HG03097 (cell line): Measurements from ENCODE around the gene MAGEA9B.
"Not testable (repeated sequence)": the region's sequence is repeated elsewhere in the genome, so short reads cannot be mapped to it uniquely, and the experiment has no call there.

Experiments used
- ATAC-seq: cut with Tn5 transposase; IDR thresholded peaks from one replicate; pipeline ENCODE4 v1.9.1; 2021; ENCODE audit not compliant: unreplicated experiment, low FRiP score

Gene MAGEA9B

DNA sequence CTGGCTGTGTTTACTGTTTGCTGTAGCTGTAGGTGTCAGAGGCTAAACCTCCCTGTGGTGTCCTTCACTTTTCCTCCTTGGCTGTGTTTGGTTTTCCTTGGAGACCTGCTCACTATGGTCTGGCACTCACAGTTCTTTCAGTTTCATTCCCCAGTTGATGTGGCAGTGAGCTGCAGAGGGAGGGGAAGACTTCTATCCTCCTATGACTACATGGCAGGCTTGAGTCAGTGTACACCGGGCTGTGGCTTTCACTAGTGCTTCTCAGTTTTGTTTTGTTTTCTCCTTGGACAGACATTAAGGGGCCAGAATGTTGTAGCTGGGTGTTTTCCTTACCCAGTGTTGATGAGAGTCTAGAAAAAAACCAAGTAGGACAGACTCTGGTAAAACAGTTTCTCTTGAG is 13.8 kb downstream of the MAGEA9B start:
- peak; percentile 100 for ATAC-seq

DNA sequence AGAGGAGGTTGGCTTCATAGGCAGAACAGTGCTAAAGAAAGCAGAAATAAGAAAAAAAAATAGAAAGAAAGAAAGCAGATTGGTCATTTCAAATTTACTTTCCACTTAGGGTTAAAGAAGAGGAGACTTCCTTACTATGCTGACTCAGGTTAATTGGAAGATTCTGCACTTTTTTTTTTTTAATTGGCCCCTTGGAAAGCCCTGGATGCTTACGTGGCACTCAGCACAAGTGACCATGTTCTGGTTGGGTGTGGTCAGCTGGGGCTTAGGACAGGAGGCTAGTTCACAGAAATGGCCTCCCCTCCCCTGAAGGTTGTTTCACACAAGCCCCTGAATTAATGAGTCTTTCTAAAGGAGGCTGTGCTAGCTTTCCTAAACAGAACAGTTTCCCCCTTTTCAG is 14.5 kb downstream of the MAGEA9B start:
- ATAC-seq: no peak

DNA sequence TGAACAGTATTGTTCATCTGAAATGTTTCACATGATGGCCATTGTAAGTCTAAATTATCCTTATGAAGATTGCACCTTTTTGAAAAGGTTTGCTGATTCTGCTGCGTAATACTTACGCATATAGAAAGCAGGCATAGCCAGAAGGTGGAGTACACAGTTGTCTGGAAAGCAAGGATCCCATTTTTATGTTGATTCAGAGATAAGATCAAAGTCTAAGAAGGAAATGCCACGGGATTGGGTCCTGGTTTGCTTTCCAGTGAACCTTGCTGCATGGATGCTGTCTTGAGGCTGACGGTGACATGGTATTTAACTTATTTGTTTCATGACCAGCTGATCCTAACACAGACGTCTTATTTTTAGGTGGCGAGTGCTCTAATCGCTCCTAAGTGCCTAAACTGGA is 15.5 kb downstream of the MAGEA9B start:
- no peak for ATAC-seq

DNA sequence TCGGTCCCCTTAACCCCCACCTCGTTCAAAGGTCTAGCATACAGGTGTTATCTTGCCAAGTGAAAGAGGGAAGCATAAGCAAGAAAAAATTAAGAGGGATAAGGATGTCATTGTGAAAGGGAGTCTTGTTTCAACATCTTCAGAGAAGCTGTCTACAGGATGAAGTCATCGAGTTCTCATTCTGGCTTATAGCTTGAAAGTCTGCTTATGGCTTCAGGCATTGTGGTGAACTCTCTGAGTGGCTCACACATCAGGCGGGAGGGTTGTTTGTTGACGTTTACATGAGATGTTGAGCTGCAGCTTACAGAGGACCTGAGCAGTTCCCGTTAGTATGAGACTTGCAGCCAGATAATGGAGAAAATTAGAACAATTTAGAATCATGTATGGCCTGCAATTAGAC is 16.6 kb downstream of the MAGEA9B start:
- no peak for ATAC-seq

DNA sequence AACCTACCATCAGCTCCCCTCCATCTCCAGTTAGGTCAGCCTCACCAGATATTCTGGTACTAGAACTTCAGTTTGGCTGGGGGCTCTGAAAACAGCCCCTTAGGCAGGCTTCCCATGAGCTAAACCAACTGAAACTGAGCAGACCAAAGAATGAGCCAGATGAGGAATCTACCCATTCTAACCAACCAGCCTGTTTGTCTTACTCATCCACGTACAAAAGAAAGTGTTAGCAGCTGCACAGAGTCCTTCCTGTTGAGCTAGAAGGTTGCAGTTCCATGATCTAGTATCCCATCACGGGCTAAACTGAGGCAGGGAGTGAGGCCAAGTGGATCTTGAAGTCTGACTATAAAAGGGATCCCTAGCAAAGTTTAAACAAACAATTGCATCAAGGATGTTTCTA is 17.5 kb downstream of the MAGEA9B start:
- no peak for ATAC-seq

DNA sequence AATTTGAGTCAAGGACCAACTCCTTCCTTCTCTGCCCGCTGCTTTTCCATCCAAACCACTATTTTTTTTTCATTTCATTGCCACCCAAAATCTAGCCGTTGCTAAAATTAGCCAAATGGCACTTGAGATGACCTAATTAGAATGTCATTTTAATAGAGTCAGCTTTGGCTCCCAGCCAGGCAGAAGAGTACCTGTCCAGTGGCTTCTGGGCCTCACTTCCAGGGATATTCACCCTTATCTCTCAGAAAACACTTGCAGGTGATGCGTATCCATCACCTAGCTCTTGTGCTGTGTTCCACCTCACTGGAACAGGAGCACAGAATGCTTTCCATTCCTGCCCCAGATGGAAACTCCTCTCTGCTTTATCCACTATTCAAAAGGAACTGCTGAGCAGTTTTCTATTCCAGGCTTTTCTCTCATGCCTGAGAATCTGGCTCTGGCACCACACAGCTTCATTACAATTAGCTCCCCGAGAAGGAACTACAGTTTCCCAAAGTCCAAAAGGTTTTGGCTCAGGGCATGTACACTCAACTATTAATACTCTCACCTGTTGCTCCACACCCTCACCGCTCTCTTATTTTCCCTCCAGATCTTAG is 18.5 kb downstream of the MAGEA9B start:
- ATAC-seq: no peak

DNA sequence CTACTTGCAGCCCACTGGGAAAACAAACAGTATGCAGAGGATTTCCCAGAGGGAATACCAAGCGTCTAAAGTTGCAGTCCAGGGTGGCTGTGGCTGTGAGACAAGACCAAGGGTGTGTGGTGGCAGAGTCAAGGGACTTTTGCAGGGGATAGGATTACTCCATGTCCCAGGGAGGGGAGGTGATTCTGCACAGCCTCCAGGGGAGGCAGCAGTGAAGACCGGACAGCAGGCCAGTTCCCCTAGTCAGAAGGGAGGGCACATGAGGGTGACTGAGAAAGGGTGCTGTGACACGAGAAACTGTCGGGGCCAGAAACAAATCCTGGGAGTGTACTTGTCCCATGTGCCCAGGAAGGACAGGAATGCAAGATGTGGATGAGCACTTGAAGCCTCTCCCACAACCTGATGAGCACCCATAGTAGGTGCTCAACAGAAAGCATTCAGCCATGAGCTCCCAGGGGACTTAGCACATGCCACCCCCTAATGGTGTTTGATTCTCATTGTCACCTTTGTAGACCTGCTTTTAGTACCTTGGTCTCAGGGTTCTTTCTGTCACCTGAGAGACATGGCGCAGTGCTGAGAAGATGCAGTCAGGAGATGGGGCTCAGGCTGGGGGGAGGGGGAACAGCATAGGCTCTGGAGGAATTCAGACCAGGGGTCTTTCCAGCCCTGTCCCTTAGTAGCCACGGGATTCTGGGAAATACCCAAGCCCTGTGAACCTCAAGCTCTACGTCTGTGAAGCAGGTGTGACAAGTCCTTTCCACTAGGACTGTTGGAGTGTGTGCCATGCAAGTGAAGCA is 19.4 kb downstream of the MAGEA9B start:
- no peak for ATAC-seq

DNA sequence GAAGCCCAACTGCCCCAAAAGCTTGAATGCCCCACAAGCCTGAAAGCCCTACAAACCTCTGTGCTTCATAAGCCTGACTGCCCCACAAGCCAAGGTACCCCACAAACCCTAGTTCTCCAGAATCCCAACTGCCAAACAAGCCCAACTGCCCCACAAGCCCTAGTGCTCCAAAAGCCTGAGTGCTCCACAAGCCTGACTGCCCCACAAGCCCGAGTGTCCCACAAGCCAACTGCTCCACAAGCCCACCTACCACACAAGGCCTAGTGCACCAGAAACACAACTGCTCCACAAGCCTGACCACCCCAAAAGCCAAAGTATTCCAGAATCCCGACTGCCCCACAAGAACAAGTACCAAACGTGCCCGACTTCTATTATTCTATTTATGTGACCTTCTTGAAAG is 23.9 kb downstream of the MAGEA9B start:
- no peak for ATAC-seq

DNA sequence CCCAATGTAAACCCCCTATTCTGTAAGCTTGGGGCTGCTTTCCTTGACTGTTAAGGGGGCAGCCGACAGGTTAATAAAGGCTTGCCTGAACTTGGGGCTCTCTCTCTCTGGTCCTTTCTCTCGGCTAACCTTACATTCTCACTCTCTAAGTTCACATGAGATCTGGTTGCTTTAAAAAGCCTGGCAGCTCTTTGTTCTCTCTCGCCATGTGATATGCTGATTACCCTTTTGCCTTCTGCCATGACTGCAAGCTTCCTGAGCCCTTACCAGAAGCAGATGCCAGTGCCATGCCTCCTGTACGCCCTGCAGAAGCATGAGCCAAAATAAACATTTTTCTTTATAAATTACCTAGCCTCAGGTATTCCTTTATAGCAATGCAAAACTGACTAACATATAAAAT is 32.0 kb downstream of the MAGEA9B start:
- ATAC-seq: not testable (repeated sequence)

DNA sequence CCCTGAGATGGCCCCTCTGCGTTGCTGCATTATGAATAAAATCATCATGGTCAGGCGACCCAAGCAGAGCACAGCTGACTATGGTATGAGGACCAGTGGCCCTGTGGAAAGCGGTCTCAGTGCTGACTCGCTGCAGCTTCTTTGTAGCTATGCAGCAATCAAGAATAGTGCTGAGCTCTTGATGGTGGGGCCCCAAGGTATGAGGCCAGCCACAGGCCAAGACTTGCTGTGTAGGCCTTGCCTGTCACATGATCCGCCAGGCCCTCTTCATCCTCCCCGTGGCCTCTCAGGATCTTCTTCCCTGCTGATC is 35.4 kb downstream of the MAGEA9B start:
- ATAC-seq: not testable (repeated sequence)

DNA sequence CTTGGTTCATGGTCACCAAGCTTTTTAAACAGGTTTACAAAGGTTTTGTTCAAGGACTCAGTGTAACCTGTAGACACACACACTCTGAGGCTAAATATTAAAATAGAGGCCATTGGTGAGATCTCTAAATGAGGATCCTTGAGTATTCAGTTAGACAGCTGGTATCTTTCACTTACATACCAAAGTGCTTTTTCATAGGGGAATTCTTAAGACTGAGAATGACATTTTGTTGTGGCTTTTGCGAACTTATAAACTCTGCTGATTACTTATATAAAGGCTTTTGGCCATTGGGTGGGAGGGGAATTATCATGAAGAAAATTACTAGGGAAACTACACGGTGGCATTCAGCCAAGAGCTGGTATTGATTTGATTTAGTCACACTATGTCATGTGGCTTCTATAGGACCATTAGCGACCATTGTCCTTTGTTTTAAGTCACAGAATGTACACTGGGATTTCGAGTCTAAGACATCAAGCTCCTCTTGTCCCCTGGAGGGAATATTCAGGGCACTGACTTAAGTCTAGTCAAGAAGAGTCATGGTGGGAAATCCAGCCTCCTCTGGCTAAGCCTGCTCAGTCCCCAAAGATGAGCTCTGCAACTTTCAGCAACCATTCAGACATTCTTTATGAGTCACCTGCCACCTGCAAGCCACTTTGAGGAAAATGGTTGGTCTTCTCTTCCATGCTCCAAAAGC is 35.9 kb downstream of the MAGEA9B start:
- ATAC-seq: not testable (repeated sequence)

DNA sequence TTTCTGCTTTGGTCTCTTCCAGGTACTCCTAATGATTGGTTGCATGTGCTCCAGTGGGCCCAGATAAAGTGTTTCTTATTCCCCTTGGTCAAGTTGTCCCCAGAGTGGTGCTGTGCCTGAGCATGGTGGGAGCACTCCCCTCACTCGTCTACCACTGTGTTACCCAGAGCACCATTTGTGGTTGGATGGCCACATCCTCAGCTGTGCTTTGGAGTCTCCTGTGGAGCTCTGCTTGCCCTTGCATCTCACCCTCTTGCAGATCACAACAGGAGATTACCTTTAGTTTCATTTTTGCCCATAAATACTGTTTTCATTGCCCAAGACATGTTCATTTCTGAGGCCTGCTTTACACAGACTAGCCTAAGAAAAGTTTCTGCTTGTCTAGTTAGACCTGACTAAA is 36.8 kb downstream of the MAGEA9B start:
- ATAC-seq: not testable (repeated sequence)

DNA sequence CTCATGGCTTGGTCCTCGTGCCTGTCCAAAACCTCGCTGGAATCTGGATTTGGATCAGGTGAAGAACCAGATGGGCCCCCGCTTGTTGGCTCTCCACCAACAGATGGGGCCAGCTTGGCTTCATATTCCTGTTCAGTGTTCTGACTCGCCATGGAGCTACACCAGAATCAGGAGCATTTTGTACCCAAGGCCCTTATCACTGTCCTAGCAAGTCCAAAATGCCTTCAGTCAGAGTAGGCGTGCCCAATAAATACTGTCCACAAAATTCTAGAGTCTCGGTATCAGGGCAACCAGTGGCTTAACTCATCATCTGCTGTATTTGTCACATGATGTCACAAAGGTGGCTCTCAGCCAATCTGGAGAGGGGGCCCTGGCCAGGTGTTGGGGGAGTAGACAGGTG is 37.6 kb downstream of the MAGEA9B start, which contains the start of gene HSFX3:
Gene HSFX3 (minus strand): TSS at position 224 of the 400 bp plus-strand sequence. CDS start 72 bp downstream, at position 152.
- ATAC-seq: not testable (repeated sequence)

DNA sequence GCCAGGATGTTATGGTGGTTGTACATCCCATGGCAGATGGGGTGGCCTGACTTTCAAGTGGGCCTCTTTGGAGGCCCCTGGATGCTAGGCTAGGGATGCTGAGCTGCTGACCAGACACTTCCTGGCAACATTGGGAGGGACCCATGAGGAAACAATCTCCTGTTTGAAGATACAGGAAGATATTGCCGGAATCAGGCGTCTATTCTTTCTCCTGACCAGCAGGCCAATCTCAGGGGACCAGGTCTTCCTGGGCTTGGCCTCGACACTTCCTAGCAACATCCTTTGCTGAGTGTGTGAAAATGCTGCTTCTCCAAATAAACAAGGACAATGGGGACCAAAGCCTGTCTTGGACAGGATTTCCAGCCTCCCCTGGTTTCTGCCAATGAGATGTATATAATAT is 39.5 kb downstream of the MAGEA9B start:
- ATAC-seq: not testable (repeated sequence)

DNA sequence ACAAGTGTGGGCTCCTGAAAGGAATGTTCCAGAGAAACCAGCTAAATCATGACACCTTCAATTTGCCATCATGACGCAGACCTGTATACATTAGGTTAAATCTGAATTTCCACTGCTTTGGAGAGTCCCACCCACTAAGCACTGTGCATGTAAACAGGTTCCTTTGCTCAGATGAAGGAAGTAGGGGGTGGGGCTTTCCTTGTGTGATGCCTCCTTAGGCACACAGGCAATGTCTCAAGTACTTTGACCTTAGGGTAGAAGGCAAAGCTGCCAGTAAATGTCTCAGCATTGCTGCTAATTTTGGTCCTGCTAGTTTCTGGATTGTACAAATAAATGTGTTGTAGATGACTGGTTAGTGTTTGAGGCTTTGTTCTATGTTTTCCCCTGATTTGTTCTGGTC is 40.3 kb downstream of the MAGEA9B start:
- not testable (repeated sequence) for ATAC-seq

DNA sequence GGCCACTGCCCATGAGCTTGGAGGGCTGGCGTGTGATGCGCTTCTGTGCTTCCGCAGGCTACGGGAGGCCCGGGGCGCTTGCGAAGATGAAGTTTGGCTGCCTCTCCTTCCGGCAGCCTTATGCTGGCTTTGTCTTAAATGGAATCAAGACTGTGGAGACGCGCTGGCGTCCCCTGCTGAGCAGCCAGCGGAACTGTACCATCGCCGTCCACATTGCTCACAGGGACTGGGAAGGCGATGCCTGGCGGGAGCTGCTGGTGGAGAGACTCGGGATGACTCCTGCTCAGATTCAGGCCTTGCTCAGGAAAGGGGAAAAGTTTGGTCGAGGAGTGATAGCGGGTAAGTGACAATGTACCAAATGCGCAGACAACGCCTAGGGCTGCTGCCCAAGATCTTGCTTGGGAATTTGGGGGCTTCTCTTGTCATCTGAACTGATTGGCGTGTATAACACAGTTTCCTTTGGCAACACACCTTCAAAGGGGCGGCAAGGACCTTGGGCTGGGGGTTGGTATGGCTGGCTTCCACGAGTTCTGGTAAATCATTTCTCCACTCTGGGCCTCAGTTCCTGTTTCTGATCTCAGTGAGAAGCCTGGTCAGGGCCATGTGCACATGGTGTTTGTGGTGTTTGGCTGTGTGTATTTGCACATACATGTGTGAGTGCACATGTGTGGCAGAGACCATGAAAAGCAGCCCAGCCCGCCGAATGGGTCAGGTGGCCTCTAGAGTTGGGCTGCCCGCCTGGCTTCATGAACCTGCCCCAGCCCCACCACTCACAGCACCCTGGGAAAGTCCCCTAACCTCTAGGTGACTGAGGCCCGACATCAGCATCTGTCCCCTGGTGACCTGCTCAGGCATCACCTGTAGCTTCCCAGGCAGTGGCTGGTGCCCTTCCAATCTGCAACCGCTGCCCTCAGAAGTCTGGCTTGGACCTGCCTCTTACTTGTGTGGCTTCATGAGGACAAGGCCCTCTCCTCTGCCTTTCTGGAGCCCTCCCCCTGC is 41.4 kb downstream of the MAGEA9B start:
- ATAC-seq: not testable (repeated sequence)

DNA sequence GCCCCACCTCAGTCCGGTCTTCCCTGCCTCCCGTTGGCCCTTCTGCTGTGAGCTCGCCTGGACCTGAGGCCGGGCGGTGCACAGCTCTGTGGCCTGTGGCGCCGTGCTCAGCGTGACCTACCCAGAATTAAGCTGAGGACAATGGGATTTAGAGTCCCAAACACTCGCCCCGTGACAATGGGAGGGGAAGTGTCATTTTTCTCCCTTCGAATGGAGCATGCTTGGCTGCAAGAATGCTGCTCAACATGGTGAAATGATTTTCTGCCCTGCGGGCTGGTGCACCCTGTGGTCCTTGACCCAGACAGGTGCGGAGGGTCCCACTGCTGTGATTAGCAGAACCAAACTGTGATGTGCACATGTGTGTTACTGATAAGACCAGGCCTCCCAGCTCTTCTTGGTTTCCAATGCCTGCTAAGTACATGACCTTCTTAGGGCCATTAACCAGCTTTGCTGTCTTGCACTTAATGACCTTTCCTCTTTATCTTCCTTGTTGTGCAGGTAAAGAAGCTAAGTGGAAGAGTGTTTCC is 45.7 kb downstream of the MAGEA9B start:
- no peak for ATAC-seq

DNA sequence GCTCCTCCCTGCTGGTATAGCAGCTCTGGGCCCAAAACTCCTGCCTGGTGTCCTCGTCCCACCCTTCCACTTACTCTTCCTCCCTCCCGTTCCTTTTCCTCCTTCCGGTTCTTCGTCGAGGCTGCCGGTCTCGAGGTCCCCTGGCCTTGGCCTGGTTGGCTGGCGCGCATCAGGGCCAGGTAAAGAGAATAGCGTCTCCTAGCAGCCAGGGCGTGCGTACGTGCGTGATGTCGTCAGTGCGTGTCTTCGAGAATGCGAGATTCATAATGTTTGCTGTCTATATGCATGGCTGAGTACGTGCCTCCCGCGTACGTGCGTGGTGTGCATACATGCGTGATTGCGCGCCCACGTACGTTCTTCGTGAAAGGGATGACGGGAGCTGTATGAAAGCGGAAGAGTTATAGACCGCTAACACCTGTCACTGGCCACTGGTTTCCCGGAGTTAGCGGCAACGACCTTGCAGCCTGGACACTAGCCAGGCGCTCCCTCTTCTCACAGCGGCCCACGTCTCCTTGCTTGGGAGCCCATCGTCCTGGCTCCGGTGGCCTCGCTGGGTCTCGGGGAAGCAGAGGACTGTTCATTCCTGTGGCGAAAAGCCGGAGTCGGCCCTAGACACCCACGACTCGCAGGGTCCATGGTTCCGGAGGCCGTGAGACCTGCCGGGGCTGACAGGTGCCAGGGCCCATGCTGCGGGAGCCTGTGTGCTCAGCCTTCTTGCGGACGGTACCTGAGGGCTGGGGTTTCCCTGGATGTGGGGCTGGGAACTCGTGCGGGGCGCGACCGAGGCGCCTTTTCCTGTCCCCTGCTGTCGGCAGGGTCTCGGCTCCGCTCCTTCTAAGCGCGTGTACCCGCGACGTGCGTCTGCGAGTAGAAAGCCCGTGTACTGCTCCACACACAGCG is 46.4 kb downstream of the MAGEA9B start, which contains the start of gene EOLA1:
Gene EOLA1 (plus strand): TSS at position 392 of the 900 bp plus-strand sequence. CDS start 4,619 bp downstream, outside the sequence.
- peak; percentile 73 for ATAC-seq

DNA sequence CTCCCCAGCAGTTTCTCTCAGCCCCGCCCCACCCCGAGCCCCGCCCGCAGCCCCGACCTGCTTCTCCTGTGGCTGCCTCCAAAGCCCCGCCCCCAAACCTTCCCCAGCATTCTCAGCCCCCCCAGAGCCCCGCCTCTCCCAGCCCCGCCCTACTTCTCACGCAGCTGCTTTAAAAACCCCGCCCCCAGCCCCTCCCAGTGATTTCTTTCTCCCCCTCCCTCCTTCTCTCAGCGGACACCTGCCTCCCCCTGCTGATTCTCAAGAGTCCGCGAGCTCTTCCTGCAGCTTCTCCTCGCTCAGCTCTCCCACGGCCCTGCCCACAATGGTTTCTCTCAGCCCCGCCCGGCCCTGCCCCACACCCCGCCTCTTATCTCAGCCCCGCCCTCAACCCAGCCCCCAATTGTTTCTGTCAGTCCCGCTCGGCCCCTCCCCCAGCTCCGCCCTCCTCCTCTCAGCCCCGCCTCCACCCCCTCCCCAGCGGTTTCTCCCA is 47.1 kb downstream of the MAGEA9B start:
- peak; percentile 19 for ATAC-seq
